KOPT-K1 (cell line): Measurements from ENCODE around the gene C12orf54.
"Not testable (repeated sequence)": the region's sequence is repeated elsewhere in the genome, so short reads cannot be mapped to it uniquely, and the experiment has no call there.

ENCODE experiments used
- H3K27ac ChIP-seq: fragments of 200-600 bp; sonication (generic); 2 replicates; pipeline ENCODE4 v1.5.1; 2016; ENCODE audit warnings: antibody characterized with exemption, mild to moderate bottlenecking, low read depth, low read length; ENCODE audit not compliant: poor library complexity, severe bottlenecking
- H3K36me3 ChIP-seq: fragments of 200-600 bp; sonication (generic); 2 replicates; pipeline ENCODE4 v1.5.1; 2017; ENCODE audit warnings: antibody characterized with exemption, mild to moderate bottlenecking, low read length, moderate library complexity; ENCODE audit not compliant: insufficient read depth
- H3K9me3 ChIP-seq: fragments of 200-600 bp; sonication (generic); 2 replicates; pipeline ENCODE4 v1.5.1; 2017; ENCODE audit warnings: antibody characterized with exemption, low read length, mild to moderate bottlenecking; ENCODE audit not compliant: insufficient read depth, poor library complexity, severe bottlenecking

The C12orf54 gene

GRCh38 chr12:48482930-48483329, 632 bp downstream of the C12orf54 start:
- Histone ChIP-seq H3K9me3 (no peaks in the 10 kb centered on the region), H3K36me3 (no peaks in the 10 kb centered on the region), H3K27ac (no peak overlapping the region)

GRCh38 chr12:48486261-48486660, 4.0 kb downstream of the C12orf54 start:
- Histone ChIP-seq H3K27ac (no peak overlapping the region), H3K9me3 (no peaks in the 10 kb centered on the region), H3K36me3 (no peaks in the 10 kb centered on the region)

GRCh38 chr12:48486679-48487078, 4.4 kb downstream of the C12orf54 start:
- no peaks in the 10 kb centered on the region for H3K9me3 ChIP-seq
- H3K27ac ChIP-seq, result no peak overlapping the region

GRCh38 chr12:48489012-48489411, 6.7 kb downstream of the C12orf54 start:
- no peak overlapping the region for H3K27ac ChIP-seq

More at GRCh38 chr12:48486679-48487078, 4.4 kb downstream of the C12orf54 start:
- no peaks in the 10 kb centered on the region for H3K36me3 ChIP-seq

GRCh38 chr12:48489456-48489855, 7.2 kb downstream of the C12orf54 start:
- H3K9me3 ChIP-seq, H3K27ac ChIP-seq, H3K36me3 ChIP-seq: not testable (repeated sequence)

More at GRCh38 chr12:48489012-48489411, 6.7 kb downstream of the C12orf54 start:
- no peaks in the 10 kb centered on the region for H3K36me3 ChIP-seq
- no peaks in the 10 kb centered on the region for H3K9me3 ChIP-seq

- not testable (repeated sequence) for H3K36me3 ChIP-seq, H3K9me3 ChIP-seq, H3K27ac ChIP-seq
Observed at GRCh38 chr12:48500281-48500680, 18.0 kb downstream of the C12orf54 start.

GRCh38 chr12:48506836-48507235, 24.5 kb downstream of the C12orf54 start:
- H3K27ac ChIP-seq, H3K36me3 ChIP-seq: not testable (repeated sequence)
- peaks cover 13% of the 10 kb centered on the region for H3K9me3 ChIP-seq

- Histone ChIP-seq H3K36me3 (no peaks in the 10 kb centered on the region), H3K27ac (no peak overlapping the region), H3K9me3 (peaks cover 13% of the 10 kb centered on the region)
Observed at GRCh38 chr12:48508987-48509386, 26.7 kb downstream of the C12orf54 start.

GRCh38 chr12:48510111-48510510, 27.8 kb downstream of the C12orf54 start:
- no peak overlapping the region for H3K27ac ChIP-seq
- no peaks in the 10 kb centered on the region for H3K36me3 ChIP-seq
- peaks cover 13% of the 10 kb centered on the region for H3K9me3 ChIP-seq

GRCh38 chr12:48512855-48513254, 30.6 kb downstream of the C12orf54 start:
- Histone ChIP-seq H3K36me3 (no peaks in the 10 kb centered on the region), H3K27ac (no peak overlapping the region), H3K9me3 (peaks cover 13% of the 10 kb centered on the region)

GRCh38 chr12:48514728-48515127, 32.4 kb downstream of the C12orf54 start:
- Histone ChIP-seq H3K27ac (no peak overlapping the region), H3K9me3 (peaks cover 13% of the 10 kb centered on the region)

GRCh38 chr12:48520381-48520780, 38.1 kb downstream of the C12orf54 start:
- not testable (repeated sequence) for H3K9me3 ChIP-seq, H3K36me3 ChIP-seq, H3K27ac ChIP-seq

More at GRCh38 chr12:48514728-48515127, 32.4 kb downstream of the C12orf54 start:
- H3K36me3 ChIP-seq, result no peaks in the 10 kb centered on the region

- Histone ChIP-seq H3K9me3 (no peaks in the 10 kb centered on the region), H3K27ac (no peak within 1 kb of the TSS), H3K36me3 (no peaks in the 10 kb centered on the region)
Observed at GRCh38 chr12:48525332-48525731, 43.0 kb downstream of the C12orf54 start, which contains the start of gene OR8S1. OR8S1 (plus strand) TSS chr12:48525632; CDS start chr12:48525632, 0 bp downstream.

GRCh38 chr12:48527891-48528670, 45.8 kb downstream of the C12orf54 start:
- no peak overlapping the region for H3K27ac ChIP-seq
- H3K36me3 ChIP-seq, result no peaks in the 10 kb centered on the region

GRCh38 chr12:48532601-48533000, 50.3 kb downstream of the C12orf54 start:
- no peaks in the 10 kb centered on the region for H3K9me3 ChIP-seq
- H3K36me3 ChIP-seq, result no peaks in the 10 kb centered on the region
- no peak overlapping the region for H3K27ac ChIP-seq

More at GRCh38 chr12:48527891-48528670, 45.8 kb downstream of the C12orf54 start:
- no peaks in the 10 kb centered on the region for H3K9me3 ChIP-seq

- no peak overlapping the region for H3K27ac ChIP-seq
- no peaks in the 10 kb centered on the region for H3K36me3 ChIP-seq
- no peaks in the 10 kb centered on the region for H3K9me3 ChIP-seq
Observed at GRCh38 chr12:48536602-48537001, 54.3 kb downstream of the C12orf54 start.
